ENCODE results near the gene SIGLEC9. TPM values are rescaled to one million over a fixed set of nuclear protein-coding genes. Genes with fewer than 3 reads are reported as not detected.

Gene SIGLEC9
- total and polyA plus RNA-seq, 9 donors: 1.7 to 10.4 (median 2.9) TPM

- 72 to 87% (median 79%) methylated on average over 8 of the region's 8 CpGs for WGBS, 3 donors
- H3K27me3 ChIP-seq: no peaks in the 10 kb centered on the region
- peaks cover 26% of the 10 kb centered on the region for H3K4me1 ChIP-seq (ENCODE audit: insufficient read depth)
- peak overlapping the region in 1 of 2 donors; percentile 6 for H3K27ac ChIP-seq
- H3K4me3 ChIP-seq: no peak overlapping the region
- H3K9me3 ChIP-seq: no peaks in the 10 kb centered on the region
- TF ChIP-seq POLR2A (IDR thresholded peaks at IDR 0.05): no peak
- TF ChIP-seq, protein P1, sequence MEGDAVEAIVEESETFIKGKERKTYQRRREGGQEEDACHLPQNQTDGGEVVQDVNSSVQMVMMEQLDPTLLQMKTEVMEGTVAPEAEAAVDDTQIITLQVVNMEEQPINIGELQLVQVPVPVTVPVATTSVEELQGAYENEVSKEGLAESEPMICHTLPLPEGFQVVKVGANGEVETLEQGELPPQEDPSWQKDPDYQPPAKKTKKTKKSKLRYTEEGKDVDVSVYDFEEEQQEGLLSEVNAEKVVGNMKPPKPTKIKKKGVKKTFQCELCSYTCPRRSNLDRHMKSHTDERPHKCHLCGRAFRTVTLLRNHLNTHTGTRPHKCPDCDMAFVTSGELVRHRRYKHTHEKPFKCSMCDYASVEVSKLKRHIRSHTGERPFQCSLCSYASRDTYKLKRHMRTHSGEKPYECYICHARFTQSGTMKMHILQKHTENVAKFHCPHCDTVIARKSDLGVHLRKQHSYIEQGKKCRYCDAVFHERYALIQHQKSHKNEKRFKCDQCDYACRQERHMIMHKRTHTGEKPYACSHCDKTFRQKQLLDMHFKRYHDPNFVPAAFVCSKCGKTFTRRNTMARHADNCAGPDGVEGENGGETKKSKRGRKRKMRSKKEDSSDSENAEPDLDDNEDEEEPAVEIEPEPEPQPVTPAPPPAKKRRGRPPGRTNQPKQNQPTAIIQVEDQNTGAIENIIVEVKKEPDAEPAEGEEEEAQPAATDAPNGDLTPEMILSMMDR (IDR thresholded peaks at IDR 0.05): no peak
- no peak for TF ChIP-seq EP300 (IDR thresholded peaks at IDR 0.05)
- no peak for DNase-seq
- intact Hi-C loops (cut with DNase I): no loop called here
- no peaks in the 10 kb centered on the region for H3K36me3 ChIP-seq
Observed at GRCh38 chr19:51129716-51130115, 5.0 kb downstream of the SIGLEC9 start.

- intact Hi-C loops (cut with DNase I): no loop called here
- H3K27ac ChIP-seq: peak overlapping the region; percentile 41 to 56
- peaks cover 11% of the 10 kb centered on the region for H3K4me1 ChIP-seq (ENCODE audit: insufficient read depth)
- H3K27me3 ChIP-seq: no peaks in the 10 kb centered on the region
- TF ChIP-seq EP300 (IDR thresholded peaks at IDR 0.05) (no peak), POLR2A (IDR thresholded peaks at IDR 0.05) (no peak)
- TF ChIP-seq, protein P1 (IDR thresholded peaks at IDR 0.05): peak in 1 of 3 donors; percentile 37
- H3K36me3 ChIP-seq: no peaks in the 10 kb centered on the region
- H3K4me3 ChIP-seq: no peak overlapping the region
- peak; percentile 70 to 86 (median 75) for DNase-seq
- H3K9me3 ChIP-seq: no peaks in the 10 kb centered on the region
- 20 to 22% (median 21%) methylated on average over 24 of the region's 24 CpGs for WGBS, 3 donors
Observed at GRCh38 chr19:51131780-51132680, 7.3 kb downstream of the SIGLEC9 start.

DNA sequence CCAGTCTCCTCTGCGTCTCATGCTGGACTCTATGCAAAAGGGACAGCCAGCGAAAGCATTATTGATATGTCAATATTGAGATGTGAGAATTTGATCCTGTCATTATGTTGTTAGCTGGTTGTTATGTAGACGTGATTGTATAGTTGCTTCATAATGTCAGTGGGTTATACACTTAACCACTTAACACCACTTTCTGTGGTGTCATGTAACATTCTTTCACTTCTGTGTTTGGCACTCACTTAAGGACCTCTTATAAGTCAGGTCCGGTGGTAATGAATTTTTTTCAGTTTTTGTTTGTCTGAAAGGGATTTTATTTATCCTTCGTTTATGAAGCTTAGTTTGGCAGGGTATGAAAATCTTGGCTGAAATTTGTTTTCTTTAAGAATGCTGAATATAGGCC is 10.3 kb downstream of the SIGLEC9 start:
- Histone ChIP-seq H3K27me3 (no peaks in the 10 kb centered on the region), H3K4me3 (no peak overlapping the region), H3K36me3 (no peaks in the 10 kb centered on the region), H3K27ac (no peak overlapping the region), H3K4me1 (ENCODE audit: insufficient read depth) (peaks cover 4% of the 10 kb centered on the region), H3K9me3 (no peaks in the 10 kb centered on the region)
- DNase-seq: no peak
- WGBS, 3 donors: 87 to 91% (median 88%) methylated on average over 5 of the region's 5 CpGs
- TF ChIP-seq EP300 (IDR thresholded peaks at IDR 0.05) (no peak), POLR2A (IDR thresholded peaks at IDR 0.05) (no peak)
- TF ChIP-seq, protein P1 (IDR thresholded peaks at IDR 0.05): no peak
- intact Hi-C loops (cut with DNase I): no loop called here

DNA sequence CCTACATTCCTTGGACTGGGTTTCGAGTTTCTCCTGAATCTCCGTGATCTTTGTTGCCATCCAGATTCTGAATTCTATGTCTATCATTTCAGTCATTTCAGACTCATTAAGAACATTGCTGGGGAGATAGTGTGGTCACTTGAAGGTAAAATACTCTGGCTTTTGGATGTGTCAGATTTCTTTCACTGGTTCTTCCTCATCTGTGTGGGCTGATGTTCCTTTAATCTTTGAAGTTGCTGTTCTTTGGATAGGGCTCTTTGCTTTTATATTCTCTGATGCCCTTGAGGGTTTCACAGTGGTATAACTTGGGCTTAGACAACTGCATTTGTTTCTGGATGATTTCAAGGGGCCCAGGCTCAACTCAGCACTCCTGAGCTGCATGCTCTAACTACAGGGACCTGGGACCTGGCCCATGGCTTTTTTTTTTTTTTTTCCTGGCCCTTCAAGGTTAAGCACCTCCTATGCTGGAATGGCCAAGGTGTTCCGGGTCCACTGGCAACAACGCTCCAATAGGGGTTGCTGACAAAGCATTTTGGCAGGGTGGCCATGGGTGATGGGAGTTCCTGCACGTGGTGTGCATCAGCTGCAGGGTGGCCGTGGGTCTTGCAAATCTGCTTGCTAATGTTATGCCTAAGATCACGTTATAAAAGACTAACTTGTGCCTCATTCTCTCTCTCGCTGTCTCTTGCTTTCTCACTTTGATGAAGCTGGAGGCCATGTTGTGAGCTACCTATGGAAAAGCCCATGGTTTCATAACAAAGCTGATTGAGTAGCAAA is 11.5 kb downstream of the SIGLEC9 start:
- intact Hi-C loops (cut with DNase I): no loop called here
- 89 to 91% (median 90%) methylated on average over 8 of the region's 8 CpGs for WGBS, 3 donors
- Histone ChIP-seq H3K9me3 (no peaks in the 10 kb centered on the region), H3K27ac (no peak overlapping the region), H3K4me3 (no peak overlapping the region), H3K36me3 (no peaks in the 10 kb centered on the region), H3K4me1 (ENCODE audit: insufficient read depth) (peaks cover 4% of the 10 kb centered on the region), H3K27me3 (no peaks in the 10 kb centered on the region)
- DNase-seq: no peak
- TF ChIP-seq, protein P1 (IDR thresholded peaks at IDR 0.05): no peak
- TF ChIP-seq EP300 (IDR thresholded peaks at IDR 0.05): no peak
- no peak for TF ChIP-seq POLR2A (IDR thresholded peaks at IDR 0.05)

Measured in ovary (tissue), 9 donors.